Subcutaneous abdominal adipose tissue (tissue), 5 donors: ENCODE measurements around the gene TCP11L1.

Experiments
- H3K27ac ChIP-seq: one replicate; pipeline ENCODE4 v1.7.0; 2013; ENCODE audit warnings: low read depth, mild to moderate bottlenecking, inconsistent platforms, low read length, moderate library complexity
- H3K27me3 ChIP-seq, 5 donors: one replicate each; pipeline ENCODE4 v1.7.0; 2013; ENCODE audit warnings: low read length in 5 of 5, inconsistent platforms in 1 of 5; ENCODE audit not compliant: control insufficient read depth in 5 of 5, insufficient read depth in 4 of 5
- H3K36me3 ChIP-seq, 5 donors: one replicate each; pipeline ENCODE4 v1.7.0; 2013; ENCODE audit warnings: low read length in 5 of 5; ENCODE audit not compliant: control insufficient read depth in 5 of 5, insufficient read depth in 5 of 5
- H3K4me1 ChIP-seq, 5 donors: one replicate each; pipeline ENCODE4 v1.7.0; 2013; ENCODE audit warnings: low read length in 5 of 5, mild to moderate bottlenecking in 3 of 5, moderate library complexity in 1 of 5; ENCODE audit not compliant: control insufficient read depth in 5 of 5, insufficient read depth in 5 of 5
- H3K4me3 ChIP-seq, 5 donors: one replicate each; pipeline ENCODE4 v1.7.0; 2013; ENCODE audit warnings: low read length in 5 of 5, low read depth in 1 of 5
- H3K9ac ChIP-seq, 5 donors: one replicate each; pipeline ENCODE4 v1.7.0; 2013; ENCODE audit warnings: low read length in 5 of 5, mild to moderate bottlenecking in 4 of 5, moderate library complexity in 3 of 5
- H3K9me3 ChIP-seq, 5 donors: one replicate each; pipeline ENCODE4 v1.7.0; 2013; ENCODE audit warnings: low read length in 5 of 5; ENCODE audit not compliant: control insufficient read depth in 5 of 5
- donor health status: healthy.
- donor health status: healthy.
- donor health status: healthy.
- donor health status: healthy.
- donor health status: healthy.

The TCP11L1 gene

GRCh38 chr11:33039274-33040032 lies at the start of gene TCP11L1:
Gene TCP11L1 (plus strand): TSS chr11:33039572. CDS start chr11:33043774, 4,202 bp downstream.
- peaks cover 2 to 16% (median 11%) of the 10 kb centered on the region in 5 donors for H3K4me1 ChIP-seq
- peaks cover 0 to 9% (median 4%) of the 10 kb centered on the region in 5 donors for H3K36me3 ChIP-seq
- H3K9me3 ChIP-seq = no peaks in the 10 kb centered on the region
- no peaks in the 10 kb centered on the region for H3K27me3 ChIP-seq
- H3K4me3 ChIP-seq = peak within 1 kb of the TSS; percentile 86 to 96 (median 90)
- H3K9ac ChIP-seq = peak within 1 kb of the TSS; percentile 3 to 96 (median 90)
- peak within 1 kb of the TSS; percentile 96 for H3K27ac ChIP-seq

- no peak overlapping the region for H3K9ac ChIP-seq
- no peak overlapping the region for H3K4me3 ChIP-seq
- H3K4me1 ChIP-seq = no peaks in the 10 kb centered on the region
- H3K9me3 ChIP-seq = peaks cover 5 to 16% (median 10%) of the 10 kb centered on the region in 5 donors
- no peaks in the 10 kb centered on the region for H3K36me3 ChIP-seq
- H3K27me3 ChIP-seq = no peaks in the 10 kb centered on the region
- H3K27ac ChIP-seq = no peak overlapping the region
Measured at GRCh38 chr11:32990481-32990880, 48.9 kb upstream of the TCP11L1 start.

DNA sequence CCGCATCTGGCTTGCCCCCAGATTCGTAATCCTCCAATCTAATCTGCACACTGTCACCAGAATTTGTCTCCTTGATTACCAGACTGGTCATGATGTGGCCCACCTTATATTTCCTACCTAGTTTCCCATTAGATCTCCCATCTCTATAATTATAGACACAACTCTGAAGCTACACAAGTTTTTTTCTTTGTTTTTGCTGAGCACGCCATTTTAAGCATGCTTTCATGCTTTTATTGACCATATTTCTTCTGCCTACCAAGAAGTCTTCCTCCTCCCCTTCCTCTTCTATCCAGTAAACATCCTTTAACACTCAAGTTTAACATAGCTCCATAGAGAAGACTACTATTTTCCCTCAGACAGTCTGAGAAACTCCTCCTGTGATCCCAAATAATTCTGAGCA lies 47.9 kb upstream of the TCP11L1 start:
- Histone ChIP-seq H3K36me3 (no peaks in the 10 kb centered on the region), H3K27me3 (no peaks in the 10 kb centered on the region), H3K9ac (no peak overlapping the region), H3K27ac (no peak overlapping the region), H3K4me1 (no peaks in the 10 kb centered on the region), H3K4me3 (no peak overlapping the region), H3K9me3 (peaks cover 5 to 16% (median 10%) of the 10 kb centered on the region in 5 donors)

GRCh38 chr11:32991898-32992297 lies 47.5 kb upstream of the TCP11L1 start:
- H3K4me3 ChIP-seq = no peak overlapping the region
- peaks cover 5 to 16% (median 10%) of the 10 kb centered on the region in 5 donors for H3K9me3 ChIP-seq
- H3K36me3 ChIP-seq = no peaks in the 10 kb centered on the region
- no peak overlapping the region for H3K9ac ChIP-seq
- H3K4me1 ChIP-seq = no peaks in the 10 kb centered on the region
- no peak overlapping the region for H3K27ac ChIP-seq
- H3K27me3 ChIP-seq = no peaks in the 10 kb centered on the region

GRCh38 chr11:33000181-33000580 lies 39.2 kb upstream of the TCP11L1 start:
- no peaks in the 10 kb centered on the region for H3K36me3 ChIP-seq
- no peaks in the 10 kb centered on the region for H3K9me3 ChIP-seq
- H3K9ac ChIP-seq = no peak overlapping the region
- no peaks in the 10 kb centered on the region for H3K27me3 ChIP-seq
- H3K4me3 ChIP-seq = no peak overlapping the region
- no peaks in the 10 kb centered on the region for H3K4me1 ChIP-seq
- H3K27ac ChIP-seq = no peak overlapping the region

DNA sequence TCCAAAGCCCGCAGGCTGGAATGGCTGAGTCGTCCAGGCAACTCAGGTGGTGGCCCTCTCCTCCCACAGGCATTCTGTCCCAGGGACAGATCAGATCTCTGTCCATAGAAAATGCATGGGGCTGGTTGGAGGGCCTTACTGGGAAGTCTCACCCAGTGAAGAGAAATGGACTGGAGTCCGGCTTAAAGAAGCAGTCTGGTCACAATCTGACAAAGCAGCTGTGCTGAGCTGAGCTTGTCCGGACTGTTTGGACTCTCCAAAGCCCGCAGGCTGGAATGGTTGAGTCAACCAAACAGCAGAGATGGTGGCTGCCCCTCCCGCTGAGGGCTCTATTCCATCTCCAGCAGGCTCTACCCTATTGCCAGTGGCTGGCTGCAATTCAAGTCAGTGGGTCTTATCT lies 38.1 kb upstream of the TCP11L1 start:
- Histone ChIP-seq H3K9ac (no peak overlapping the region), H3K36me3 (no peaks in the 10 kb centered on the region), H3K4me1 (no peaks in the 10 kb centered on the region), H3K9me3 (no peaks in the 10 kb centered on the region), H3K27ac (no peak overlapping the region), H3K27me3 (no peaks in the 10 kb centered on the region), H3K4me3 (no peak overlapping the region)

- Histone ChIP-seq H3K27ac (no peak overlapping the region), H3K27me3 (no peaks in the 10 kb centered on the region), H3K4me3 (no peak overlapping the region), H3K9me3 (no peaks in the 10 kb centered on the region), H3K9ac (no peak overlapping the region), H3K36me3 (no peaks in the 10 kb centered on the region), H3K4me1 (no peaks in the 10 kb centered on the region)
Measured at GRCh38 chr11:33001751-33002542, 37.4 kb upstream of the TCP11L1 start.

DNA sequence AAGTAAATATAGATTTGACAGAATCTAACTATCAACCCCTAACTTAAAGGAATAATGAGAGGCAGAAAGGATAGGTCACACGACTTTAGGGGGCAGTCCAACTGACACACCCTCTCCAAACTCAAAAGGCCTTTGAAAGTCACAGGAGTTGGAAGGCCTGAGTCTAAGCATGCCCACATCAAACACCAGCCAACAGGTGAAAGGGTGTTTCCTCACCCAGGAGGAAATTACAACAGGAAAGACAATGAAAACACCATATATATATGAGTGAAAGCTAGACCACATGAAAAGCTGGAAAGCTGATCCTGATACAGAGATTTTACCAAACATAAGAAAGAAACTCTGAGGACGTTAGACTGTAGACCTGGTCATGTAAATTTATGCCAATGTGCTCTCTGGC lies 34.2 kb upstream of the TCP11L1 start:
- H3K36me3 ChIP-seq = no peaks in the 10 kb centered on the region
- H3K27me3 ChIP-seq = no peaks in the 10 kb centered on the region
- no peak overlapping the region for H3K27ac ChIP-seq
- no peak overlapping the region for H3K4me3 ChIP-seq
- no peak overlapping the region for H3K9ac ChIP-seq
- H3K9me3 ChIP-seq = no peaks in the 10 kb centered on the region
- no peaks in the 10 kb centered on the region for H3K4me1 ChIP-seq

- Histone ChIP-seq H3K4me1 (no peaks in the 10 kb centered on the region), H3K36me3 (no peaks in the 10 kb centered on the region), H3K4me3 (no peak overlapping the region), H3K27ac (no peak overlapping the region), H3K27me3 (no peaks in the 10 kb centered on the region), H3K9ac (no peak overlapping the region), H3K9me3 (no peaks in the 10 kb centered on the region)
Measured at GRCh38 chr11:33006010-33006409, 33.4 kb upstream of the TCP11L1 start.

DNA sequence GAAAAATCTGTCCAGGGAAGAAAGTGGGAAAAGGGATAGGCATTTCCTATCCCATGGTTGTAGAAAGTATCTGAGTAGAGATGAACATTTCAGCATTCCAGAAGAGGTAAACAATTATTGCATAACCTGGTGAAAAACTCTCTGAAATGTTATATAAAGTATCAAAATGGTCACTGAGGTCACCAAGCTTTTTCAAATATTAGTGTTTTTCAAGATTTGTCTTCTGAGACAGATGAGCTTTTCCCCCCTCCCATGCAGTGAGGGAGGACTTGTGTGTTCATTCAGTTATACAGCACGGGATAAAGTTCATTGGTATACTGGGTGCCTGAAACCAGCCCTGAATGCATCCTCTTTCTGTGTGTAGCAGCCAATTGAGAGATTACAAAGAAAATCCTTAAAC lies 25.6 kb upstream of the TCP11L1 start:
- Histone ChIP-seq H3K27me3 (peaks cover 0 to under 1% (median 0%) of the 10 kb centered on the region in 5 donors), H3K36me3 (no peaks in the 10 kb centered on the region), H3K9me3 (no peaks in the 10 kb centered on the region), H3K27ac (no peak overlapping the region), H3K4me1 (peaks cover 0 to 12% (median 11%) of the 10 kb centered on the region in 5 donors), H3K9ac (no peak overlapping the region), H3K4me3 (no peak overlapping the region)
